Activated CD8-positive, alpha-beta memory T cell treated with anti-CD3 and anti-CD28 coated beads, Interleukin-2, amount 50 U/mL, for 4 hours (primary cell): ENCODE measurements around the gene ODF2.
"Not testable (repeated sequence)": the region's sequence is repeated elsewhere in the genome, so short reads cannot be mapped to it uniquely, and the experiment has no call there.

ENCODE experiments used
- DNase-seq: peaks from one replicate; pipeline ENCODE4 v3.0.0-alpha.2; 2020

The ODF2 gene

DNA sequence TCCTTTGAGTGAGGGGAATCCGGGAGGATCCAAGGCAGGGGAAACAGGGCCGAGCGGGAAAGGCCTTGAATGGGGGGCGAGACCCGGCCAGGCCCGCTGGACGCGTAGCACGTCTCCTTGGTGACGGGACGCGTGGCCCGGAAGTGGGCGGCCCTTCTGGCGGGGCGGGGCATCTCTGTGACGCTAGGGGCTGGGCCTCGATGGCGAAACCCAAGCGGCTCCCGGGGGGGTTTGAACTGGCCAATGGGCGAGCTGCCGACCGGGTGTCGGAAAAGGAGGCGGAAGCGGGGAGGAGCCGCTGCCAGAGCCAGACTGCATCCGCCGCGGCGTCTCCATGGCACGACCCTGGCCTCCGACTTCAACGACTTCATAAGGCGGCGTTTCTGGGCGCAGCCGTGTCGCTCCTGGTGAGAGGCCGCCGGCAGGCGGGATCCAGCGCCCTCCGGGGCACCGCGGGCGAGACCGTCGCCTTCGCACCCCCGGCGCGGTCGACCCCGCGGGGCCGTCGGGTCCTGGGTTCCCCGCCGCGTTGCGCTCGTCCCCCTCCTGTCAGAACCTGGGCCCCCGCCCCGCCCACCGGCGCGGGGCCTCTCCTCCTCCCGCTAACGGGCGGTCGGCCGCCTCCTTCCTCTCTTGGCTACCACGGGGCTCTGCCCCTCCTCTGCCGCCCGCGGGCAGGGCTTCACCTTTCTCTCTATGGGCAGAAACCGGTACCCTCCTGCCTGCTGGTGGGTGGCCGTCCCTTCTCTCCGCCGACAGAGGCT is at the start of gene ODF2:
TSS of gene ODF2 (plus strand) at position 158 of the 764 bp plus-strand sequence. CDS start at position 244, 86 bp downstream.
- DNase-seq, result peak; percentile 99

GRCh38 chr9:128406848-128407391 is 48.9 kb upstream of the ODF2 start:
- no peak for DNase-seq

DNA sequence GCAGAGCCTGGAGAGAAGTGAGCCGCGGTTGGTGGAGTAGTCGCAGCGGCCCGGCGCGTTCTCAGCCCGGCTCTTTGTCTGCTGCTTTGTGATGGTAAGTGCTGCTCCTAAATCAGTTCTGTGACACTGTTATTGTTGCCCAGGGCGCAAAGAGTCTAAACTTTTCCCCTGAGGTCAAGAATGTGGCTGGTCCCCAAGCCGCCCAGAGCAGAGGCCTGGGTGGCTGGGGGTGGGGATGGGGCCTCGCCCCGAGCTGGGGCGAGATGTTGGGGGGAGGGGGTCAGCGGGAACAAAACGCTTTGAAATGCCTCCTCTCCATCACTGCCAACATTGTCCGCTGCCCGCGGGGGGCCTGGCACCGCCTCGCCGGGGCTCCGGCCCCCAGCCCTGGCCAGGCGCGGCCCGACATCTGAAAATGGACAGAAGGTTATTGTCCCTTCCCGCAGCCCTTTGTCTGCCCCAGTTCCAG is 46.8 kb upstream of the ODF2 start:
- no peak for DNase-seq

DNA sequence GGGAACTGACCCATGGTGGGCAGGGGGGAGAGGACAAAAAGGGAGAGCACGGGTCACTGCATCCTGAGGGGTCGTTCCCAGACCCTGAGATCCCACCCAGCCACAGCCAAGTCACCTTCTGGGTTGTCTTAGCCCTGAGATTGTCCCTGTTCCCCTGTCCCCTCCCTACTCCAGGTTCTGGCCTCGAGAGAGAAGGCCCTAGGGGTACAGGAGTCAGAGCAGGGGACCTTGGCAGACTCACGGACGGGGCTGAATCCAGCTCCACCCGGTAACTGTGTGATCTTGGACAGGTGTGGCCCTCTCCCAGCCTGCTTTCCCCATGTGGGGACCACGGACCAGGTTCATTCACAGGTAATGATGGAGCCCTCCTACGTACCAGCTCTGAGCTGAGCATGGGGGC is 46.4 kb upstream of the ODF2 start:
- no peak for DNase-seq

GRCh38 chr9:128409978-128410377 is 45.8 kb upstream of the ODF2 start:
- DNase-seq, result no peak

DNA sequence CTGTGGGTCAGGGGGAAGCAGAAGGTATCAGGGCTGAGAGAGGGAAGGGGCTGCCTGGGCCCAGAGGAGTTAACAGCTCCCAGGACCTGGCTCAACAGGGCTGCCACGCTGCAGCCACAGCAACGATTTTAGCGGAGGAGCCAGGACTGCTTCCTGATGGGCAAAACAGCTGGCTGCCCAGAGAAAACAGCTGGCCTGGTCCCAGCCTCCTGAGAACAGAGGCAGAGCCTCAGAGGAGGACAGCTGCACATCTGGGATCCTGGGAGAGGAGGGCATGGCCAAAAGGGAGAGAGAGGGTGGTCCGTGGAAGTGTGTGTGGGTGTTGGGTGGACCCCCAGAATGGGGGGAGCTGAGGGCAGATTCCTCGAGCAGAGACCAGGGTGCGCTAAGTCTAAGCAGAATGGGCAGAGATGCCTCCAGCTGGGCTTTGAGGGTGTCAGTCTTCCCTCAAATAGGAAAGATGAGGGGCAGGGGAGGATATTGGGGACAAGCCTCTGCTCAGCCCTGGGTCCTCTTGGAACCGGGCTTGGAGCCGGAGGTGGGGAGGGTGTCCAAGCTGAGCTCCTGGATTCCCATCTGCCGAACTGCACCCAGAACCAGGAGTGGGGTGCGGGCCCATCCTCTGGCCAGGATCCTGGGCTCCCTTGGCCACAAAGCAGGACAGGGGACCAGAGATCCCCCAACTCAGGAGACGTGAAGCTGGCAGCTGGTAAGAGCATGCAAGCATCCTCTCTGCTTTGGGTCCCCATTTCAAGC is 44.3 kb upstream of the ODF2 start:
- DNase-seq, result no peak

- DNase-seq, result peak; percentile 46
Measured at GRCh38 chr9:128412120-128412790, 43.6 kb upstream of the ODF2 start.

GRCh38 chr9:128413728-128414127 is 42.1 kb upstream of the ODF2 start:
- DNase-seq, result not testable (repeated sequence)

- DNase-seq, result no peak
Measured at GRCh38 chr9:128414461-128414860, 41.3 kb upstream of the ODF2 start.

DNA sequence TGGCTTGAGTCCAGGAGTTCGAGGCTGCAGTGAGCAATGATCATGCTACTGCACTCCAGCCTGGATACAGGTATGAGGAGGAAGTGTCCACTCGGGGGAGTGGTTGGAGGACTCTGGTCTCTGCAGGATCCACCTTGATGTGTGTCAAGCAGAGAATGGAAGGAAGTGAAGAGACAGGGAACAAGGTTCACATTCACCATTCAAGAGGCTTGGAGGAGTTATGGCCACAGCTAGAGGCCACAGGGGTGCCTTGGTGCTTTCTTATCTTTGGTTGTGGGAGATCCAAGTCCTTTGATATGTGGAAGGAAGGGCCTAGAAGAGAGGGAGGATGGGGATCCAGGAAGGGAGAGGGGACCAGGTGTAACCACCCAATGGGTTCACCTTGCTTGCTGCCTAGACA is 40.5 kb upstream of the ODF2 start:
- DNase-seq, result no peak

GRCh38 chr9:128416014-128416413 is 39.8 kb upstream of the ODF2 start:
- no peak for DNase-seq

- no peak for DNase-seq
Measured at GRCh38 chr9:128416432-128417019, 39.3 kb upstream of the ODF2 start.

DNA sequence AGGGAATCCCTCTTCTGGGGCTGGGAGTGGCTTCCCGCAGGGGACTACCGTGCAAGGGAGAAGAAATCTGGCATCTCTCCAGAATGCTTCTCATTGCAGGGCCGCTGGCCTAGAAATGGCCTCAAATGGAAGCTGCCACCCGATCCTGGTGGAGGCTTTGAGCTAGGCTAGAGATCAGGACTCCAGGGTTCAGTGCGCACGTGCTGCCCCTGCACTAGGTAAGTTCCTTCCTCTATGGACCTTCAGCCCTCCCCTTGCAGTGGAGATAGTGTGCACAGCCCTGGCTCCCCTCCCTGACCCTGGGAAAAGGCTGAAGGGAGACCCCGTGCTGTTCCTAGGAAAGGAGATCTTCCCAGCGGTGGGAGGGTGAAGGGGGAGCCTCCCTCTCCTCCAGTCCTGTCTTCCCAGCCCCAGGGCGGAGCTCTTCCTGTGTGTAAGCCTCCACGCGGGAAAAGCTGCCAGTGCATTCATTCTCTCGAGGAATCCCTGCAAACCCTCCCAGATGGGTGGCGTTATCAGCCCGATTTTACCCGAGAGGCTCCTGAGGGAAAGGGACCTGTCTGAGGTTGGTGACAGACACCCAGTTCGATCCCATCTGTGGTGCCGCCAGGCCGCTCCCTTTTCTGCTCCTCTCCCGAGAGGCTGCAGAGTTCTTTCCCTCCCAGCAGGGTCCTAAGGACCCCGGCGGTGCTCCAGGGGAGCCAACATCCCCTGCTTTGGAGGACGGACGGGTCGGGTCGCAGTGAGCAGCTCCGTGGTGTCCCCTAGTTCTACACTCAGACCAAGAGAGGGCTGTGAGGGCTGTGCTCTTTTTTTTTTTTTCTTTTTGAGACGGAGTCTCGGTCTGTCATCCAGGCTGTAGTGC is 36.5 kb upstream of the ODF2 start:
- DNase-seq, result no peak

GRCh38 chr9:128420060-128420650 is 35.7 kb upstream of the ODF2 start:
- DNase-seq, result peak; percentile 74

- DNase-seq, result peak; percentile 63
Measured at GRCh38 chr9:128420651-128421481, 34.9 kb upstream of the ODF2 start, which contains the start of gene CERCAM. TSS of gene CERCAM (plus strand) at chr9:128420857. CDS start at chr9:128420878, 21 bp downstream.

DNA sequence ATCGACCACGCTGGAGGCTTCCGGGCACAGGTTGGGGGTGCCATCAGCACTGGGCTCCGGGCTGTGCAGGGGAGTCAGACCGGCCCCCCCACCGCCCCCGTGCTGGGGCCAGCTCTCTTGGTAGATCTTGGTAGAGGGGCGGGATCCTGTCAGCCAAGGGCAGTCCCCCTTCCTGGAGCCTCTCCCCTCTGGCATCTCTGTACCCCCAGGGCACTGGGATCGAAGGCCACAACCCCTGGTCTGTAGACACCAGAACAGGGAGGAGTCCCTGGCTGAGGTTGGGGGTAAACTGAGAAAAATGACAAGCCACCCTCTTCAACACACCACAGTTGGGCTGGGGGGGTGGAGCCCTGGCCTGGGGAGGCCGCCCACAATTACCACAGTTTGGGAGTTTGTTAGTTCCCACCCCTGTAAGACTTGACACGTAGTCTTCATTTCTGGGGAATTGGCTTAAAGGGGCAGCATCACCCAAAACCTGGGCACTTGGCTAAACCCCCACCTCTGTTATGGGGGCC is 34.3 kb upstream of the ODF2 start:
- no peak for DNase-seq

GRCh38 chr9:128422022-128422782 is 33.6 kb upstream of the ODF2 start:
- not testable (repeated sequence) for DNase-seq

- no peak for DNase-seq
Measured at GRCh38 chr9:128422783-128423150, 33.0 kb upstream of the ODF2 start.

DNA sequence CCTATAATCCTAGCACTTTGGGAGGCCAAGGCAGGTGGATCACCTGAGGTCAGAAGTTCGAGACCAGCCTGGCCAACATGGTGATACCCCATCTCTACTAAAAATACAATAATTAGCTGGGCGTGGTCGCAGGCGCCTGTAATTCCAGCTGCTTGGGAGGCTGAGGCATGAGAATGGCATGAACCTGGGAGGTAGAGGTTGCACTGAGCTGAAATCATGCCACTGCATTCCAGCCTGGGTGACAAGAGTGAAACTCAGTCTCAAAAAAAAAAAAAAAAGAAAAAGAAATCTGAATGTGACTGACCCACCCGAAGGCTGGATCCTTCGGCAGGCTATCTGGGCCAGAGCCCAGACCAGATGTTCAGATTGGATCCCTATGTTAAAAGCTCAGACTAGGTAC is 32.5 kb upstream of the ODF2 start:
- not testable (repeated sequence) for DNase-seq
